Esophagus muscularis mucosa (tissue), 3 donors: ENCODE data around the gene ACAD11.

Source experiments
- CTCF ChIP-seq, 3 experiments: fragments of 200-600 bp in 2 of 3; fragments of 450-650 bp in 1 of 3; sonication (generic) in 2 of 3; IDR thresholded peaks; one replicate each; pipeline ENCODE4 v1.5.1; 2017 to 2019; ENCODE audit warnings: antibody characterized with exemption in 3 of 3, mild to moderate bottlenecking in 2 of 3, moderate library complexity in 1 of 3
- POLR2A ChIP-seq: fragments of 450-650 bp; IDR thresholded peaks from one replicate; pipeline ENCODE4 v1.6.1; 2017; ENCODE audit warnings: antibody characterized with exemption, moderate library complexity, mild to moderate bottlenecking, low read depth

- TF ChIP-seq CTCF (IDR thresholded peaks at IDR 0.05) (no peak), POLR2A (no peak)
Observed at GRCh38 chr3:132556508-132557159, 103.0 kb downstream of the ACAD11 start.
